ENCODE measurements around the gene PSMD14.

GRCh38 chr2:161400076-161400475, 91.9 kb downstream of the PSMD14 start:
- TF ChIP-seq CTCF (IDR thresholded peaks at IDR 0.05; ENCODE audit: poor library complexity) (no peak), EZH2phosphoT487 (IDR thresholded peaks at IDR 0.05; ENCODE audit: low read depth, severe bottlenecking, unreplicated experiment) (no peak)
